Activated naive CD8-positive, alpha-beta T cell (primary cell): ENCODE results near the gene PPFIBP2.

Experiments
- H3K27ac Mint-ChIP-seq: one replicate; pipeline ENCODE4 v1.8.0; 2021; ENCODE audit warnings: mixed read lengths
- H3K27me3 Mint-ChIP-seq: one replicate; pipeline ENCODE4 v1.8.0; 2021; ENCODE audit warnings: mixed read lengths
- H3K36me3 Mint-ChIP-seq: one replicate; pipeline ENCODE4 v1.8.0; 2021; ENCODE audit warnings: mixed read lengths
- H3K4me1 Mint-ChIP-seq: one replicate; pipeline ENCODE4 v1.8.0; 2021; ENCODE audit warnings: low read depth, mixed read lengths
- H3K4me3 Mint-ChIP-seq: one replicate; pipeline ENCODE4 v1.8.0; 2021; ENCODE audit warnings: mild to moderate bottlenecking, mixed read lengths
- H3K9me3 Mint-ChIP-seq: one replicate; pipeline ENCODE4 v1.8.0; 2021; ENCODE audit warnings: low read depth, mixed read lengths

Gene PPFIBP2

GRCh38 chr11:7545611-7546010 lies 31.8 kb downstream of the PPFIBP2 start:
- Mint-ChIP-seq H3K9me3 (no peaks in the 10 kb centered on the region), H3K36me3 (peaks cover 10% of the 10 kb centered on the region), H3K27me3 (no peaks in the 10 kb centered on the region), H3K27ac (no peak overlapping the region), H3K4me1 (peaks cover 40% of the 10 kb centered on the region), H3K4me3 (no peak overlapping the region)

DNA sequence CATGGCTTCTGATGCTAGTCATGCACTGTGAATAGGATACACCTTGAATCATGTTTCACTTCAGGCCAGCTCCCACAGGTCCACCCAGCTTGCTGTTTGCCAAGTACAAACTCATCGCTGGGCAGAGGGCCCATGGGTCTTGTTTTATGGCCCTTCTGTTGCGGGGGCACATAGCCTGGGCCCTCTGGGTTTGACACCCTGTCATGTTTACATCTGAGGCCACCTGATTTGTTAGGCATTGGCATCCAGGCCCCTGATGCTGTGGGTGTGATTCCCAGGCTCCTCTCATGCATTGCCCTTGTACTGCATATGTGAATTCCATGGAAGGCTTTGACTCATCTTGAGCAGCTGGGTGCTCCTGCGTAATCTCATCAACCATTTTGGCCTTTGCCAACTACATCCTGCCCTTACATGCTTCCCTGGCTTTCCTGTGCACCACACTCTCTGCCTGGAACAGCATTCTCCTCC lies 32.6 kb downstream of the PPFIBP2 start:
- Mint-ChIP-seq H3K4me1 (peaks cover 36% of the 10 kb centered on the region), H3K27me3 (no peaks in the 10 kb centered on the region), H3K36me3 (peaks cover 10% of the 10 kb centered on the region), H3K9me3 (no peaks in the 10 kb centered on the region), H3K4me3 (no peak overlapping the region), H3K27ac (no peak overlapping the region)

DNA sequence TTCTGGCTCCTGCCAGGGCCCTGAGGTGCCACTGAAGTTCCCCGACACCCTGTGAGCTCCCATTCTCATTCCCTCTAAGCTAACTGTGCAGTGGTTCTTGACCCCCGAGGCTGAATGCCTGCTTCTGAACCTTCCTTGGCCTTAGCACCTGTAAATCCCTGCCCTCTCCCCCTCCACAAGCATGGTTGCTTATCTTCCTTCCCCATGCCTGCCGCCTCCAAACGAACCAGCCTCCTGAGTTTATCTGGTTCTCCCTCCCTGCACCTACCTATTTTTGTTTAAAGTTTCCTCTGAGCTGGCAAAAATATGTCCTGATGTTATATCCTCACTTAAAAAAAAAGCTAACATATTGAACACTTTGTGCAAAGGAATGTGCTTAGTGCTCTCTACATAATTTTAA lies 33.9 kb downstream of the PPFIBP2 start:
- Mint-ChIP-seq H3K4me3 (no peak overlapping the region), H3K27ac (no peak overlapping the region), H3K9me3 (no peaks in the 10 kb centered on the region), H3K27me3 (no peaks in the 10 kb centered on the region), H3K4me1 (peaks cover 28% of the 10 kb centered on the region), H3K36me3 (peaks cover 13% of the 10 kb centered on the region)

DNA sequence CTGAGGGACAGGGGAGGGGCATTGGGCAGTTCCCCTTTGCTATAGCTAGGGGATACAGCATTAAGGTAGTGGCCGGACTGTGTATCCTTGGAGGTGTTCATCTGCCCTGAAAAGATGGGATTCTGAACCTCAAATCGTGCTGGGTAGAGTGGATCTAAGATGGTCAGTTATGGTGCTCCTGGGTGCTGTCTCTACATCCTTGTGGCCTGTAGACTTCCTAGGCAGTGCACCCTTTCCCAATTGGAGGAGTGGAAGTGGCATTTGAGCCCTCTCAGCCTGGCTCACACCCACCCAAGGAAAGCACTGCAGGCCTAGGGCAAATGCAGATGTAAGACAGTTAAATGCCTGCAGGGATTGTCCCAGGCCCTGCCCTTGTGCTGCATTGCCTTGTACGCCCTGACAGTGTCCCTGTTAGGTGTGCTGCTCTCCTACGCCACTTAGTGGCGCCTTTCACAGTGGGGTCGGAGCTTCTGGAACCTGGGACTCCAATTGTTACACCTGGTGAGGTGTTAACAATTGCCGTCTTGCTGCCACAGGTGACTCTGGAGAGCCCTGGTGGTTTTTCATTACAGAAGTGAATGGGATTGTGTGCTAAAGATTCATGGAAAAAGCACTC lies 35.0 kb downstream of the PPFIBP2 start:
- Mint-ChIP-seq H3K9me3 (no peaks in the 10 kb centered on the region), H3K4me1 (peaks cover 20% of the 10 kb centered on the region), H3K27ac (no peak overlapping the region), H3K27me3 (no peaks in the 10 kb centered on the region), H3K4me3 (no peak overlapping the region), H3K36me3 (peaks cover 17% of the 10 kb centered on the region)

- Mint-ChIP-seq H3K4me3 (no peak overlapping the region), H3K4me1 (peaks cover 22% of the 10 kb centered on the region), H3K27me3 (no peaks in the 10 kb centered on the region), H3K27ac (no peak overlapping the region), H3K36me3 (peaks cover 26% of the 10 kb centered on the region), H3K9me3 (no peaks in the 10 kb centered on the region)
These were observed 35.9 kb downstream of the PPFIBP2 start for GRCh38 chr11:7549681-7550080.

DNA sequence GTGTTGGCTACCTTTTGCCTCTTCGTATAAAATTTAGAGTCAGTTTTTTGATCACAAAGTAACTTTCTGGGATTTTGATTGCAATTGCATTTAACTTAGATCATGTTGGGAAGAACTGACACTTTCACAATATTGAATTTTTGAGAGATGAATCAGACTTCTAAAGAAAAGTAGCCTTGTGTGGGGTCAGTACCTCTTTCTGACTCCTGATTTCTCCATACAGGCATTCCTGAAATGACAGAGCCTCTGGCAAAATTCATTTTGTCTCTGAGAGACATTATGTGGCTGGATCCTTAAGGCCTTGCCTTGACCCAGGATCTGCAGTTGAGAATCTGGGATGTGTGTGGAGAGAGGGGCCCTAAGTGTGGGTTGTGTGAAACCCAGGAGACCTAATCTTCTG lies 37.8 kb downstream of the PPFIBP2 start:
- no peaks in the 10 kb centered on the region for H3K27me3 Mint-ChIP-seq
- H3K27ac Mint-ChIP-seq: no peak overlapping the region
- peaks cover 34% of the 10 kb centered on the region for H3K36me3 Mint-ChIP-seq
- H3K9me3 Mint-ChIP-seq: no peaks in the 10 kb centered on the region
- no peak overlapping the region for H3K4me3 Mint-ChIP-seq
- peaks cover 21% of the 10 kb centered on the region for H3K4me1 Mint-ChIP-seq

GRCh38 chr11:7552666-7553065 lies 38.9 kb downstream of the PPFIBP2 start:
- H3K27me3 Mint-ChIP-seq: no peaks in the 10 kb centered on the region
- peaks cover 34% of the 10 kb centered on the region for H3K36me3 Mint-ChIP-seq
- H3K27ac Mint-ChIP-seq: no peak overlapping the region
- peaks cover 18% of the 10 kb centered on the region for H3K4me1 Mint-ChIP-seq
- H3K9me3 Mint-ChIP-seq: no peaks in the 10 kb centered on the region
- no peak overlapping the region for H3K4me3 Mint-ChIP-seq

DNA sequence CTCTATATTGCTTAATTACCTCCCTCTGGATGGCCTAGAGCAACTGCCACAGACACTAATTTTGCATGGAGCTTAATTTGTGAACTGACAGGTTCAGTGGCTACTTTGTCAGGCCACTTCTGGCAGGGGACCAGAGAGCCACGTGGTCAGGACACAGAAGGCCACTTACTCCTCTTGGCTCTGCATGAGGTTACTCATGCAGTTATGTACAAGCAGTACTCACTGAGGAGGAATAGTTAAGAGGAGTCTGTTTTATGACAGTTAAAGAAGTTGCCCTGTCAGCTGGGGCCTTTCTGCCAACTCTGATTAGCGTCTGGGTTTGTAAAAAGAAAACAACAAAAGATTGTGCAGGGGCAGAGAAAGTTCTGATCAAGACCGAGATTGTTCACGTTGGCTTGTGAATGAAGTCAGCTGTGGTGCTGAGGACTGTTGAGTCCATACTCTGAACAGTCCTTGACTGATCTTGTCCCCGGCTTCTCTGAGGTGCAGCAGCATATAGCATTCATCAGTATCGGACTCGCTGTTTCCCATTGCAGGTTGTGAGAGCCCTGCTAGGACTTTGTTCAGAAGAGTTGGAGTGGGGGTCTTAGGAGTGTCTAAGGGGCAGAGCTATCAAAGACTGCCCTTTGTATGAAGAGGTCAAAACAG lies 41.4 kb downstream of the PPFIBP2 start:
- H3K9me3 Mint-ChIP-seq: no peaks in the 10 kb centered on the region
- no peak overlapping the region for H3K4me3 Mint-ChIP-seq
- H3K36me3 Mint-ChIP-seq: peaks cover 36% of the 10 kb centered on the region
- H3K27me3 Mint-ChIP-seq: no peaks in the 10 kb centered on the region
- no peak overlapping the region for H3K27ac Mint-ChIP-seq
- H3K4me1 Mint-ChIP-seq: peaks cover 17% of the 10 kb centered on the region

GRCh38 chr11:7558046-7558445 lies 44.2 kb downstream of the PPFIBP2 start:
- no peaks in the 10 kb centered on the region for H3K9me3 Mint-ChIP-seq
- H3K27me3 Mint-ChIP-seq: no peaks in the 10 kb centered on the region
- no peak overlapping the region for H3K27ac Mint-ChIP-seq

GRCh38 chr11:7559398-7560283 lies 45.8 kb downstream of the PPFIBP2 start:
- no peak overlapping the region for H3K4me3 Mint-ChIP-seq
- no peaks in the 10 kb centered on the region for H3K9me3 Mint-ChIP-seq
- H3K27ac Mint-ChIP-seq: no peak overlapping the region
- H3K4me1 Mint-ChIP-seq: peaks cover 12% of the 10 kb centered on the region
- H3K36me3 Mint-ChIP-seq: peaks cover 15% of the 10 kb centered on the region
- H3K27me3 Mint-ChIP-seq: no peaks in the 10 kb centered on the region

More at GRCh38 chr11:7558046-7558445, 44.2 kb downstream of the PPFIBP2 start:
- H3K4me1 Mint-ChIP-seq: peaks cover 17% of the 10 kb centered on the region
- H3K4me3 Mint-ChIP-seq: no peak overlapping the region
- peaks cover 24% of the 10 kb centered on the region for H3K36me3 Mint-ChIP-seq

DNA sequence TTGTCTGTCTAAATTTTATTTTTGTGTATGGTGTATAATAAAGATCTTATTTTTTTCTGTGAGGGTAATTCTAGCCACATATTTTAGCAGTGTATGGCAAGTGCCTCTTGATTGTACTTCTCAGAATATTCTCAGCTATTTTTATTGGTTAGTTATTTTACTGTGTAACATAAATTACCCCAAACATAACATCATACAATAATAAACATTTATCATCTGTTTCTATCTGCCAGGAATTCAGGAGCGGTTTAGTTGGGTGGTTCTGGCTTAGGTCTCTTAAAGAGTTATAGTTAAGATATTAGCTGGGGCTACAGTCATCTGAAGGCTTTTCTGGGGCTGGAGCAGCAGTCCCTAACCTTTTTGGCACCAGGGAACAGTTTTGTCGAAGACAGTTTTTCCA lies 47.8 kb downstream of the PPFIBP2 start:
- Mint-ChIP-seq H3K4me3 (no peak overlapping the region), H3K27me3 (no peaks in the 10 kb centered on the region), H3K27ac (no peak overlapping the region), H3K4me1 (peaks cover 9% of the 10 kb centered on the region), H3K9me3 (no peaks in the 10 kb centered on the region), H3K36me3 (peaks cover 8% of the 10 kb centered on the region)

DNA sequence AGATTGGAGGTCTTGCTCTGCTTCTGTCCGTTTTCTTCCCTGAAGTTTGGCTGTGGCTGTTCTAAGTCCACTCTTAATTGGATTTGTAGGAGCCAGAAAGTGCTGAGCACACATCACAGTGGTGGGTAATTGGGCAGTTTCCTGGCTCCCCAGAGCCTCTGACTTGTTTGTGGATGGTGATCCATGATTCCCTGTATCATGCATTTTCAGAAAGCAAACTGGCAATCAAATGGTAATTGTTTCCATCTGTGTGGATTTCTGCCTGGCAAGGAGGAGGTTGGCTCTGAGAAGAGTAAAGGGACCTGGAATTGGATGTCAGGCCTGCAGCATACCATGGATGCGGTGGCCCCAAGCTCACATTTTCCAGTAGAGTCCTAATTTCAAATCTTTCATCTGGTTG lies 49.5 kb downstream of the PPFIBP2 start:
- Mint-ChIP-seq H3K4me1 (peaks cover 4% of the 10 kb centered on the region), H3K4me3 (no peak overlapping the region), H3K36me3 (peaks cover 16% of the 10 kb centered on the region), H3K27me3 (no peaks in the 10 kb centered on the region), H3K9me3 (peaks cover 6% of the 10 kb centered on the region), H3K27ac (no peak overlapping the region)

DNA sequence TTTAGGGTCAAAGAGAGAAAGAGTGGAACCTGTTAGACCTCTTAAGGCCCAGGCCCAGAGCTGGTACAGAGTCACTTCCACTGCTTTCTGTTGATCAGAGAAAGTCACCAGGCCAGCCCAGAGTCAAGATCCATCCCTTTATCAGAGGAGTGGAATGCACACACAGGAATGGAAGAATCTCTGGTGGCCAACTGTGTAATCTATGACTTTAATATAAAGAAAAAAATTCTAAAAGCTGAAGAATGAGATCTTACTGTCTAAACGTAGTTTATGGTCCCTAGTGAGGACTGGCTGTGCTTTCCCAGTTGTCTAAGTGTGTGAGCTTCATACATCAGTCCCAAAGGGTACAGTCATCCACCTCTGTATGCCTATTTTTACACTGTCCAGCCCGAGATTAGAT lies 51.0 kb downstream of the PPFIBP2 start:
- Mint-ChIP-seq H3K4me1 (no peaks in the 10 kb centered on the region), H3K27ac (no peak overlapping the region), H3K9me3 (peaks cover 7% of the 10 kb centered on the region), H3K27me3 (no peaks in the 10 kb centered on the region), H3K36me3 (peaks cover 27% of the 10 kb centered on the region), H3K4me3 (no peak overlapping the region)

DNA sequence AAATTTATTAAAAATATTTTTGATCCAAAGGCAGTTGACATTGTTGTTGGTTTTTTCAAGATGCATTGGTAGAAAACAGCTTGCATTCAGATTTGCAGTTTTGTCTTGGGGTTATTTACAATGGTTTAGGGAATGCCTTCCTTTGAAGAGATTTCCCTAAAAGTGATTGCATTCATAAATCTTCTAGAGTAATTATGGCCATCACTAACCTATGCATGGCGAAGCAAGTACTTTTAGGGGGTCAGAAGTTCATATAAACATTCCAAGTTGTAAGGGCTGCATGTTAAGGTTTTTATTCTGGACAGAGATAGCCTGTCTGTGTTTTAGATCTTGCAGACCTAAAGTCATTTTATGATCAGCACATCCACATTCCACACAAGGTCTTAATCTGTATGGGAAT lies 53.5 kb downstream of the PPFIBP2 start:
- Mint-ChIP-seq H3K36me3 (peaks cover 27% of the 10 kb centered on the region), H3K4me1 (no peaks in the 10 kb centered on the region), H3K4me3 (no peak overlapping the region), H3K27me3 (no peaks in the 10 kb centered on the region), H3K9me3 (peaks cover 7% of the 10 kb centered on the region), H3K27ac (no peak overlapping the region)

DNA sequence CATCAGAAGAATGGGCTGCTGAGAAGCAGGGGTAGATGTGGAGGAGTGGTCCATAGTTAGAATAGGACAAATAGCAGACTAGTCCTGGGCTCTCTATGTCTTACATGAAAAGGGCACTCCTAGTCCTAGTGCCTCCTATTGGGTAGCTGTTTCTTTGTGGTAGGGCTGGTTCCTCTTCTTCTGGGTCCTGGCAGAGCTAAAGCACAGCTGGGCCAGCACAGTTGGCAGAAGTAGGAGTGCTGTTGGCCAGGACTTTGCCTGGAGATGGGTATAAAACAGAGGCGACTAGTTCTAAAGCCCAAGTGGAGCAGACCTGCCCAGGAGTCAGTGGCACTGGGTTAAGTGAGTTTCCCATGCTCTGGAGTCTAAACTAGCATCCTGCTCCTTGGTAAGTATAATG lies 55.2 kb downstream of the PPFIBP2 start:
- H3K4me3 Mint-ChIP-seq: no peak overlapping the region
- no peaks in the 10 kb centered on the region for H3K4me1 Mint-ChIP-seq
- peaks cover 7% of the 10 kb centered on the region for H3K9me3 Mint-ChIP-seq
- no peak overlapping the region for H3K27ac Mint-ChIP-seq
- peaks cover 33% of the 10 kb centered on the region for H3K36me3 Mint-ChIP-seq
- no peaks in the 10 kb centered on the region for H3K27me3 Mint-ChIP-seq
